Endometrium (tissue), 2 donors: ENCODE results near the gene TMEM101.
"Not testable (repeated sequence)": the region's sequence is repeated elsewhere in the genome, so short reads cannot be mapped to it uniquely, and the experiment has no call there.

Experiments used
- FAIRE-seq: peaks from 2 replicates; lab custom pipeline; 2012; peaks lifted over from hg19 to GRCh38; lab: Jason Lieb, UNC
- donor health status: control.
- donor health status: control.

TMEM101 gene

GRCh38 chr17:44000141-44000860 lies 14.5 kb downstream of the TMEM101 start:
- no peak for FAIRE-seq

GRCh38 chr17:43999024-43999423 lies 15.7 kb downstream of the TMEM101 start:
- no peak for FAIRE-seq

- no peak for FAIRE-seq
Observed at GRCh38 chr17:43998552-43998951, 16.2 kb downstream of the TMEM101 start.

GRCh38 chr17:43997180-43997579 lies 17.6 kb downstream of the TMEM101 start:
- not testable (repeated sequence) for FAIRE-seq

GRCh38 chr17:43995150-43995471 lies 19.7 kb downstream of the TMEM101 start:
- no peak for FAIRE-seq

GRCh38 chr17:43994272-43995149 lies 20.3 kb downstream of the TMEM101 start:
- no peak for FAIRE-seq

- FAIRE-seq: no peak
Observed at GRCh38 chr17:43992641-43993040, 22.1 kb downstream of the TMEM101 start.

GRCh38 chr17:43988301-43988700 lies 26.5 kb downstream of the TMEM101 start:
- no peak for FAIRE-seq

- FAIRE-seq: no peak
Observed at GRCh38 chr17:43987131-43988021, 27.4 kb downstream of the TMEM101 start.

- no peak for FAIRE-seq
Observed at GRCh38 chr17:43986225-43986981, 28.4 kb downstream of the TMEM101 start.

- no peak for FAIRE-seq
Observed at GRCh38 chr17:43984521-43984920, 30.2 kb downstream of the TMEM101 start.

- no peak for FAIRE-seq
Observed at GRCh38 chr17:43983515-43984411, 31.0 kb downstream of the TMEM101 start.

GRCh38 chr17:43983196-43983514 lies 31.6 kb downstream of the TMEM101 start:
- no peak for FAIRE-seq

- FAIRE-seq: no peak
Observed at GRCh38 chr17:43982171-43982570, 32.6 kb downstream of the TMEM101 start.

GRCh38 chr17:43979671-43980070 lies 35.1 kb downstream of the TMEM101 start:
- no peak for FAIRE-seq

- no peak for FAIRE-seq
Observed at GRCh38 chr17:43979011-43979410, 35.8 kb downstream of the TMEM101 start.

GRCh38 chr17:43978078-43978477 lies 36.7 kb downstream of the TMEM101 start:
- no peak for FAIRE-seq

GRCh38 chr17:43976963-43977837 lies 37.6 kb downstream of the TMEM101 start:
- no peak for FAIRE-seq

- FAIRE-seq: no peak
Observed at GRCh38 chr17:43975898-43976297, 38.9 kb downstream of the TMEM101 start.
